ENCODE data around the gene LMOD3. TPM values are rescaled to one million over a fixed set of nuclear protein-coding genes. Genes with fewer than 3 reads are reported as not detected.

The LMOD3 gene
- total and polyA plus RNA-seq, 9 of the 15 experiments (the other 6 are each of a cell fraction or from before 2014, with no cell fraction given), result 0.03 TPM; not detected in 8

GRCh38 chr3:69084326-69085167 lies 37.8 kb downstream of the LMOD3 start, which contains the start of gene ARL6IP5 (continued):
- TF ChIP-seq NFATC3 (IDR thresholded peaks at IDR 0.05) (no peak), BDP1 (IDR thresholded peaks at IDR 0.05; ENCODE audit: insufficient read depth, insufficient read length) (no peak), FUS (optimal IDR thresholded peaks at IDR 0.05; ENCODE audit: low read depth, low read length) (no peak), PTTG1 (tag; IDR thresholded peaks at IDR 0.05; ENCODE audit: low read depth) (no peak), DIDO1 (tag; IDR thresholded peaks at IDR 0.05; ENCODE audit: low read depth) (no peak), ZNF766 (CRISPR knock-in tag; conservative IDR thresholded peaks at IDR 0.05) (peak; percentile 82), ETS1 (conservative IDR thresholded peaks at IDR 0.05; ENCODE audit: control insufficient read depth, low read depth, low read length) (no peak), POLR3A (IDR thresholded peaks at IDR 0.05; ENCODE audit: borderline replicate concordance, extremely low read depth, insufficient read depth, insufficient read length) (no peak), FOXA3 (CRISPR knock-in tag; conservative IDR thresholded peaks at IDR 0.05 in 1 of 2, IDR thresholded peaks at IDR 0.05 in 1 of 2) (no peak), U2AF2 (optimal IDR thresholded peaks at IDR 0.05; ENCODE audit: low read depth, low read length) (no peak), ZNF280A (IDR thresholded peaks at IDR 0.05; ENCODE audit: low read depth, partially characterized antibody) (no peak), ZNF143 (CRISPR knock-in tag; IDR thresholded peaks at IDR 0.05) (no peak), ZNF639 (CRISPR knock-in tag; conservative IDR thresholded peaks at IDR 0.05 in 1 of 2, IDR thresholded peaks at IDR 0.05 in 1 of 2) (no peak), ZNF780A (CRISPR knock-in tag; IDR thresholded peaks at IDR 0.05) (no peak), BMI1 (IDR thresholded peaks at IDR 0.05; ENCODE audit: low read length) (no peak), BHLHE40 (IDR thresholded peaks at IDR 0.05; ENCODE audit: low read length) (no peak), POLR3G (IDR thresholded peaks at IDR 0.05; ENCODE audit: extremely low read depth, insufficient read length, insufficient replicate concordance) (no peak), TARDBP (IDR thresholded peaks at IDR 0.05) (no peak), C11orf30 (IDR thresholded peaks at IDR 0.05; ENCODE audit: low read depth) (no peak), ZNF431 (CRISPR knock-in tag; IDR thresholded peaks at IDR 0.05) (no peak), ZNF445 (CRISPR knock-in tag; IDR thresholded peaks at IDR 0.05; ENCODE audit: low read depth) (no peak), TCFL5 (CRISPR knock-in tag; conservative IDR thresholded peaks at IDR 0.05) (no peak), BRF2 (IDR thresholded peaks at IDR 0.05; ENCODE audit: borderline replicate concordance, insufficient read depth, insufficient read length) (no peak), ZNF239 (CRISPR knock-in tag; IDR thresholded peaks at IDR 0.05) (no peak)

Measured in K562 (cell line).